ENCODE data around the gene MAP2.

The MAP2 gene

GRCh38 chr2:209579230-209579749 lies 155.4 kb downstream of the MAP2 start:
- Mint-ChIP-seq H3K36me3 (ENCODE audit: low read depth) (no peaks in the 10 kb centered on the region), H3K4me1 (peaks cover 19% of the 10 kb centered on the region), H3K27ac (no peak overlapping the region), H3K27me3 (ENCODE audit: low read depth, poor library complexity) (peaks cover 4% of the 10 kb centered on the region), H3K9me3 (no peaks in the 10 kb centered on the region), H3K4me3 (peak overlapping the region; percentile 69)
- TF ChIP-seq CTCF (IDR thresholded peaks at IDR 0.05) = no peak
- DNase-seq = peak; percentile 35

DNA sequence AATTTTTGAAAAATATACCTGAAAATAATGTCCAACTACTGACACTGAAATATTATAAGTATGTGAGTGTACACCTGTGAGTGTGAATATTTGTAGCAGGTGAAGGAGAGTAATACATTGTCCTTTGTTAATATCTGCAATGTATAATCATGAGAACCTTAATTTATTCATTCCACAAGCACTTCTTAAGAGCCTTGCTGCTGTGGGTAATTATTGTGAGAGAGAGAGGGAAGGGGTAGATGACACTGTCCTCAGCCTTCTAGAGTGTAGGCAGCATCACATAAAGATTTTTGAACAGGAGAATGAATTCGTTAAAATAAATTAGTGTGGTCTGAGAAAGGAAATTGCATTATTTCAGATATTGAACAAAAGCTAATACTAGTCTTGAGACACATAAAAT lies 157.2 kb downstream of the MAP2 start:
- Mint-ChIP-seq H3K9me3 (no peaks in the 10 kb centered on the region), H3K4me1 (peaks cover 19% of the 10 kb centered on the region), H3K27me3 (ENCODE audit: low read depth, poor library complexity) (peaks cover 4% of the 10 kb centered on the region), H3K27ac (no peak overlapping the region), H3K36me3 (ENCODE audit: low read depth) (no peaks in the 10 kb centered on the region), H3K4me3 (no peak overlapping the region)
- no peak for DNase-seq
- no peak for TF ChIP-seq CTCF (IDR thresholded peaks at IDR 0.05)

DNA sequence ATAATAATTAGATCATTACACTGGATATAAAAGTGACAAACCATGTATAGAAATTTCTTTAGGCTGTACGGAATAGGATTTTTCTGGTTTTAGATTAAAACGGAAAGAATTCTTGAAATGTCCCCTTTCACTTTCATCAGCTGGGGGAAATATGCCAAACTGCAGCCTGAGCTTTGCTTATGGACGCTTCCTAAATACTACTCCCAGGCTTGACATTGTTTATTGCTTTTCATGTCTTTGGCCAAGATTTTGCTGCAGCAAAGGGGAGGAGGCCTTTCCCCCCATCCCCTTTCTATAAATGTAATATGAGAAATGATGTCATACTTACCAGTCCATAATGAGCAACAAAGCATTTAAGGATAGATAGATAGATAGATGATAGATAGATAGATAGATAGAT lies 158.4 kb downstream of the MAP2 start:
- no peak for DNase-seq
- no peak for TF ChIP-seq CTCF (IDR thresholded peaks at IDR 0.05)
- Mint-ChIP-seq H3K9me3 (no peaks in the 10 kb centered on the region), H3K4me1 (peaks cover 19% of the 10 kb centered on the region), H3K4me3 (no peak overlapping the region), H3K27me3 (ENCODE audit: low read depth, poor library complexity) (peaks cover 4% of the 10 kb centered on the region), H3K27ac (no peak overlapping the region), H3K36me3 (ENCODE audit: low read depth) (no peaks in the 10 kb centered on the region)

- Mint-ChIP-seq H3K36me3 (ENCODE audit: low read depth) (no peaks in the 10 kb centered on the region), H3K9me3 (no peaks in the 10 kb centered on the region), H3K4me3 (no peak overlapping the region), H3K27ac (no peak overlapping the region), H3K27me3 (ENCODE audit: low read depth, poor library complexity) (no peaks in the 10 kb centered on the region), H3K4me1 (peaks cover 2% of the 10 kb centered on the region)
- no peak for DNase-seq
- TF ChIP-seq CTCF (IDR thresholded peaks at IDR 0.05) = no peak
These were observed 160.6 kb downstream of the MAP2 start for GRCh38 chr2:209584472-209584871.

DNA sequence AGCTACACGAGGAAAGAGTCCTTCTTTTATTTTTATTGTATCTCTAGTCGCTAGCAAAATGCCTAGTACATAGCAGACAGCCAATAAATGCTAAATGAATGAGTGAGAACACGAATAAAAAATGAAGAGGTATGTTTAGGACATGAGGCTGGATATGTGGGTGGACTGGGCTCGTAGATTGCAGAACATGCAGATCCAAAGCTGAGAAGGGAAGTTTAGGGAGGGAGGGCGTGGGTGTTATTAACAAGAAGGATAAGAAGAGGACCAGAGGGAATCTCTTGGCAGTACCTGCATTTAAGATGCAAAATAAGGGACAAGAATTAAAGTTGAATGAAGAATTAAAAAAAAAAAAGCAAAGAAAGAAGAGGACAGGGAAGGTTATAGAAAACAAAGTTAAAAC lies 161.1 kb downstream of the MAP2 start:
- TF ChIP-seq CTCF (IDR thresholded peaks at IDR 0.05) = no peak
- no peak overlapping the region for H3K4me3 Mint-ChIP-seq
- H3K27ac Mint-ChIP-seq = no peak overlapping the region
- H3K9me3 Mint-ChIP-seq = no peaks in the 10 kb centered on the region
- no peaks in the 10 kb centered on the region for H3K4me1 Mint-ChIP-seq
- no peaks in the 10 kb centered on the region for H3K27me3 Mint-ChIP-seq (ENCODE audit: low read depth, poor library complexity)
- no peaks in the 10 kb centered on the region for H3K36me3 Mint-ChIP-seq (ENCODE audit: low read depth)
- no peak for DNase-seq

DNA sequence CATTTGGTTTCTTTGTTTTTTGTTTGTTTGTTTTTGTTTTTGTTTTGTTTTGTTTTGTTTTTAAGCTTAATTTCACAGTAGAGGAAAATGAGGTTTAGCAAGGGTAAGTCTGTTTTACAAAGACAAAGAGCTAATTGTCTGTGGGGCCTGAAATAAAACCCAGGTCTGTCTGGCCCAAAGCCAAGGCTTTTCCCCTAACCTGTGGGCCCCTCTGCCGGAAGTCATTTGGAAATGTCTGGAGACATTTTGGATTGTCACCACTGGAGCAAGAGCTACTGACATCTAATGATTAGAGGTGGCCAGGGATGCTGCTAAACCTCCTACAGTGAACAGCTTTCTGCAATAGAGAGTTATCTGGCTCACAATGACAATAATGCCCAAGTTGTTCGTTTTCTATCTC lies 167.2 kb downstream of the MAP2 start:
- no peak for DNase-seq
- Mint-ChIP-seq H3K27ac (no peak overlapping the region), H3K27me3 (ENCODE audit: low read depth, poor library complexity) (no peaks in the 10 kb centered on the region), H3K4me3 (no peak overlapping the region), H3K9me3 (no peaks in the 10 kb centered on the region), H3K4me1 (no peaks in the 10 kb centered on the region), H3K36me3 (ENCODE audit: low read depth) (no peaks in the 10 kb centered on the region)
- no peak for TF ChIP-seq CTCF (IDR thresholded peaks at IDR 0.05)

Measured in nephron progenitor cell (in vitro differentiated cells).